HG03439 (cell line): Measurements from ENCODE around the gene KRTAP3-3.
"Not testable (repeated sequence)": the region's sequence is repeated elsewhere in the genome, so short reads cannot be mapped to it uniquely, and the experiment has no call there.

Experiments used
- ATAC-seq: cut with Tn5 transposase; IDR thresholded peaks from one replicate; pipeline ENCODE4 v1.9.1; 2021; ENCODE audit warnings: mild to moderate bottlenecking, moderate library complexity; ENCODE audit not compliant: unreplicated experiment

Gene KRTAP3-3

DNA sequence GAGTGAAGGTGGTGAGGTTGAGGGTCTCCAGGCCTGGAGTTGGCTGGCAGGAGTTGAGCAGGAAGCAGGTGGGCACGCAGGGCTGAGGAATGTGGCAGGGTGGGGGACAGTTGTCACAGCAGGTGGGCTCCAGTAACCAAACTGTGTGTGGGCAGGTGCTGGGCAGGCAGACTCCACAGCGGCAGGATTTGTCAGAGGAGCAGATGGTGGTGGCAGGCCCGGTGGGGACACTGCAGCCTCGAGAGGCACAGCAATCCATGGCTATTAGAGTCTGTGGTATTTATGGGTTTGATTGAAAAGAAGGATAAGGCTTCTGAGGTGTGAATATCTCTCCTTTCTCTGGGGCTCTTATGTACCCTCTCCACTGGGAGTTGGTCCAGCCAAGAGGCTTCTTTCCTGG is at the start of gene KRTAP3-3:
Gene KRTAP3-3, minus strand, starts transcription at position 326 of the 400 bp plus-strand sequence. Its CDS starts 67 bp downstream, at position 259.
- ATAC-seq, result no peak

DNA sequence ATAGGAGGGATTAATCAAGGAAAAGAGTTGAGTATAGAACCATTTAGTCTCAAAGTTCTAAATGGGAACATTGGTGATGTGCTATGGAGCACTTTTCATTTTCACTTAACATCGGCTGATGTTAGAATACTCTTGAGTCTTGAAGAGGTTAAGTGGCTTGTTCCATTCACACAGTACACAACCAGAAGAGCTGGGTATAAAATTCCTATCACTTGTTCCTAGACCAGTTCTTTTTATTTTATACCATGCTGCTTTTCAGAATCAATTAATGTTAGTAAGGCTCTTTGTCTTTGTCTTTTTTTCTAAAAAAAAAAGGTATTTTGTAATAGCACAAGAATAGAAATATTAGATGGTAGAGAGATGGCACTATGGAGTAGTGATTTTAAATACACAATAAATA is 49.0 kb upstream of the KRTAP3-3 start:
- no peak for ATAC-seq

DNA sequence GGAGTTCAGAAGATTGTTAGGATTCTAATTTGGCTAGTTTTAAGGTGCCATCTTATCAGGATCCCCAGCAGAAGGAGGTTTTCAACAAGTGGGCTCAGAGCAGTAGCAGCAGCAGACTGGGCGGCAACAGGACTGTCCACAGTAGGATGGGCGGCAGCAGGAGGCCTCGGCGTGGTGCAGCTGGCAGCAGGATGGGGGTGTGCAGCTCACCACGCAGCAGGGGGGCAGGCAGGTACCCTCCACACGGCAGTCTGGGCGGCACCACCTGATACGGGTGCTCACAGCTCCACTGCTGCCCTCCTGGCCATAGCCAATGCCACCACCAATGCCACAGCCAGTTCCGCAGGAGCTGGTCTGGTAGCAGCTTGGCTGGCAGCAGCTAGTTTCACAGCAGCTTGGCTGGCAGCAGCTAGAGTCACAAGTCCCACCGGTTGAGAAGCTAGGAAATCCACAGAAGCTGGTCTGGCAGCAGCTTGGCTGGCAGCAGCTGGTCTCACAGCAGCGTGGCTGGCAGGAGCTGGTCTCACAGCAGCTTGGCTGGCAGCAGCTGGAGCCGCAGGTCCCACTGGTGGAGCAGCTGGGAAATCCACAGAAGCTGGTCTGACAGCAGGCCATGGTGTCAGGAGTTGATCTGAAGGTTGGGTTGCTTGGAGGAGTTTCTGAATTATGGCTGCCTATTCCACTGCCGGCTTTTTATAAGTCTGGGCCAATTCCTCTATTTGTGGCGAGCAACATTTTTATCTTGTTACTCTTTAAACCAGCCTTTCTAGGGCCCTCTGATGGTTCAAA is 47.0 kb upstream of the KRTAP3-3 start, which contains the start of gene KRTAP1-1:
Gene KRTAP1-1, minus strand, starts transcription at position 668 of the 789 bp plus-strand sequence. Its CDS starts 53 bp downstream, at position 615.
- ATAC-seq, result not testable (repeated sequence)

DNA sequence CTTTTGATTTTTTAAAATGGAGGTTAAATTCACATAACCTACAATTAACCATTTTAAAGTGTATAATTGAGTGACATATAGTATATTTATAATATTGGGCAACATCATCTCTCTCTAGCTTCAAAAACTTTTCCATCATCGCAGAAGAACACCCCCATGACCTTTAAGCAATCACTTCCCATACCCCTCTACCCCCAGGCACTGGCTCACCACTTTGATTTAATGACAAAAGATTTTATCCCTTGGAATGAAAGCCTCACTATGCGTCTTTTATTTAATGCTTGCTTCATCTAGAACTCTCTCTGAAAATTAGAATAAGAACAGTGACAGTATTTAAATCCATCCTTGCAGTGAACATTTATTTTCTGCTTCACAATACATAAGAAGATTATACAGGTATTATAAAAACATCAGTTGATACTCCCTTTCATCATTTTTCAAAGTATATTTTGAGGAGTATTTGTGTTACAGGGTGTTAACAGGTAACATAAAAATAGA is 43.9 kb upstream of the KRTAP3-3 start:
- ATAC-seq, result no peak

DNA sequence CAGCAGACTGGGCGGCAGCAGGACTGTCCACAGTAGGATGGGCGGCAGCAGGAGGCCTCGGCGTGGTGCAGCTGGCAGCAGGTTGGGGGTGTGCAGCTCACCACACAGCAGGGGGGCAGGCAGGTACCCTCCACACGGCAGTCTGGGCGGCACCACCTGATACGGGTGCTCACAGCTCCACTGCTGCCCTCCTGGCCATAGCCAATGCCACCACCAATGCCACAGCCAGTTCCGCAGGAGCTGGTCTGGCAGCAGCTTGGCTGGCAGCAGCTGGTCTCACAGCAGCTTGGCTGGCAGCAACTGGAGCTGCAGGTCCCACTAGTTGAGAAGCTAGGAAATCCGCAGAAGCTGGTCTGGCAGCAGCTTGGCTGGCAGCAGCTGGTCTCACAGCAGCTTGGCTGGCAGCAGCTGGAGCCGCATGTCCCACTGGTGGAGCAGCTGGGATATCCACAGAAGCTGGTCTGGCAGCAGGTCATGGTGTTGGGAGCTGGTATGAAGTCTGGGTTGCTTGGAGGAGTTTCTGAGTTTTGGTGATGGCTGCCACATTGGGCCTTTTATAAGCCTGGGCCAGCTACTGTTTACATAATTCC is 40.5 kb upstream of the KRTAP3-3 start, which contains the start of gene KRTAP1-3:
Gene KRTAP1-3, minus strand, starts transcription at position 529 of the 590 bp plus-strand sequence. Its CDS starts 53 bp downstream, at position 476.
- not testable (repeated sequence) for ATAC-seq

DNA sequence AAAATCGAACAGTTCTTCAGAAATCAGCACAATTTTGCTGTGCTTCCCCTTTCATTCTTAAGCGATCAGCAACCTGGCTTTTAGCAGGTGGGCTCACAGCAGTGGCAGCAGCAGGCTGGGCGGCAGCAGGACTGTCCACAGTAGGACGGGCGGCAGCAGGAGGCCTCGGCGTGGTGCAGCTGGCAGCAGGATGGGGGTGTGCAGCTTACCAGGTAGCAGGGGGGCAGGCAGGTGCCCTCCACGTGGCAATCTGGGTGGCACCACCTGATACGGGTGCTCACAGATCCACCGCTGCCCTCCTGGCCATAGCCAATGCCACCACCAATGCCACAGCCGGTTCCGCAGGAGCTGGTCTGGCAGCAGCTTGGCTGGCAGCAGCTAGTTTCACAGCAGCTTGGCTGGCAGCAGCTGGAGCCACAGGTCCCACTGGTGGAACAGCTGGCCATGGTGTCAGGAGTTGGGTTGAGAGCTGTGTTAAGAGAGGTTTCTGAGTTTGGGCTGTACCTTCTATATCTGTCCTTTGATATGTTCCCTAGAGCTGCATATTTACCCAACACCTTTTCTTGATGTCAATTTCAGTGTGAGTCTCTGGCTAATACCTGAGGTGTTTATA is 35.8 kb upstream of the KRTAP3-3 start, which contains the start of gene KRTAP1-4:
Gene KRTAP1-4, minus strand, starts transcription at position 563 of the 613 bp plus-strand sequence. Its CDS starts 117 bp downstream, at position 446.
- no peak for ATAC-seq

DNA sequence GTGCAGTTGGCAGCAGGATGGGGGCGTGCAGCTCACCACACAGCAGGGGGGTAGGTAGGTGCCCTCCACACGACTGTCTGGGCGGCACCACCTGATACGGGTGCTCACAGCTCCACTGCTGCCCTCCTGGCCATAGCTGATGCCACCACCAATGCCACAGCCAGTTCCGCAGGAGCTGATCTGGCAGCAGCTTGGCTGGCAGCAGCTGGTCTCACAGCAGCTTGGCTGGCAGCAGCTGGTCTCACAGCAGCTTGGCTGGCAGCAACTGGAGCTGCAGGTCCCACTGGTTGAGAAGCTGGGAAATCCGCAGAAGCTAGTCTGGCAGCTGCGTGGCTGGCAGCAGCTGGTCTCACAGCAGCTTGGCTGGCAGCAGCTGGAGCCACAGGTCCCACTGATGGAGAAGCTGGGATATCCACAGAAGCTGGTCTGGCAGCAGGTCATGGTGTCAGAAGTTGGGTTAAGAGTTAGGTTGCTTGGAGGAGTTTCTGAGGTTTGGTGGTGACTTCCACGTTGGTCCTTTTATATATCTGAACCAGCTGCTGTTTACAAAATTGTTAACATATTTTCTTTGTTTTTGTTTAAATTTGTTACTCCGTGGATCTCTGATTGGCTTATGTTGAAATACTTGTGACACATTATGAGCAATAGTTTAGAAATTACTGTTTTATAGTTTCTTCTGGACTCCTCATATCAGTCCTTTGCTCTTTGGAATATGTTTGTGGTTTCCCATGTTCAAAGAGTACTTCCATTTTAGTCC is 32.9 kb upstream of the KRTAP3-3 start, which contains the start of gene KRTAP1-5:
Gene KRTAP1-5, minus strand, starts transcription at position 494 of the 757 bp plus-strand sequence. Its CDS starts 53 bp downstream, at position 441.
- no peak for ATAC-seq

DNA sequence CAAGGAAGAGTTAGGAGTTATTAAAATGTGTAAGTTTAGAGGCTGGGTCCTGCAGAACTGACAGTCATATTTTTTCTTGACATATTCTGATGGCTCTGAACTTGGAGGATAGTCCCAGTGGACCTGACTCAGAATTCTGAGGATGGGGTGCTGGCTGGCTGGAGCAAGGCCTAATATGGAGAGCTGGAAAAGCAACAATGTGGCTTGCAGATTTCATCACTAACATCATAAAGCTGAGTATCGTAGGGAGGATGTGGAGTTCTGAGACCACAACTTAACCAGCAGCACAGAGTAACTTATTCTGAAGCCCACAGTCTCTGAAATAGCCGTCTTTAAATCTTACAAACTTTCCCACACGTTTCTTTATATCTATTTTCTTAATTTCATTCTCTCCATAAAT is 30.7 kb upstream of the KRTAP3-3 start:
- no peak for ATAC-seq

DNA sequence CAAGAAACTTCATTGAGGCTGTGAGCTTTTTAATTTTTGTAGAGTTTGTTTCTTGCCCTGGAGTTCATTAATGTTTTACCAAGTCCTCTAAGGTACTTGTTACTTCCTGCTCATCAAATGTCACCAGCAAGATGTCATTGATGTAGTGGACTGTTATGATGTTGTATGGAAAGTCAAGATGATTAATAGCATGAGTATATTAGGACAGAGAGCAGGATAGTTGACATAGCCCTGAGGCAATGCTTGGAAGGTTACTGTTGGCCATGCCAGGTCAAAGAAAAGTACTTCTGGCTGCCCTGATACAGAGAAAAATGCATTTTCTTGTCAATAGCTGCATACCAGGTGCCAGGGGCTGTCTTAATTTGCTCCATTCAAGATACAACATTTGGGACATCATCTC is 26.4 kb upstream of the KRTAP3-3 start:
- no peak for ATAC-seq

DNA sequence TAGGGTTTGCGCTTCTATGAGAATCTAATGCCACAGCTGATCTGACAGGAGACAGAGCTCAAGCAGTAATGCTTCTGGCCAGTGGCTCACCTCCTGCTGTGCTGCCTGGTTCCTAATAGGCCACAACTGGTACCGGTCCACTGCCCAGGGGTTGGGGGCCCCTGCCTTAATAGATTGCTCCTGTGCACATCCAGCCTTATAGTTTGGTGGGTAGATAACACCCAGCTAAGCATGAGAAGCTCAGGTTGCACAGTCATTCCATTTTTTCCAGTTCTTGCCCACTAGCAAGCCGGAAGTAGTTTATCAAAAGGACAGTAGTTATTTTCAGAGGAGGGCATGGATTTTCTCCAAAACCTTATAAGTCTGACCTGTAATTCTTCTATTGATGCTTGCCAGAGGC is 25.5 kb upstream of the KRTAP3-3 start:
- ATAC-seq, result no peak

DNA sequence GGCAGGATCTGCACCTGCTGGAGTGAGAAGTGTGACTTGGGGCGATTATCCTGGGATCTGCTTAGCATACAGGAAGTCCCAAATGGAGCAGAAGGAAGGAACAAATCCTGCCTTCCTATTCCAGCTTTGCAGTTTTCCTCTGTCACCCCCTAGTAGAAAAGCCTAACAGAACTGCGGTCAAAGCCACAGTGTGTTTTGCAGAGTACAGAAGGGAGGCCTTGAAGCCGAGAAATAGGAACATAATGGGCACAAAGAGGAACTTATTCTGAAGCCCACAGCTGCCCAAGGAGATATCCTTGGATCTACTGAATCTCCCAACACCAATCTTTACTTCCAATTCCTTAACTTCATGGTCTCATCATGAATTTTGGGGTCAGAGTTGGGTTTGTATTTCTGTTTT is 24.6 kb upstream of the KRTAP3-3 start:
- ATAC-seq, result no peak

DNA sequence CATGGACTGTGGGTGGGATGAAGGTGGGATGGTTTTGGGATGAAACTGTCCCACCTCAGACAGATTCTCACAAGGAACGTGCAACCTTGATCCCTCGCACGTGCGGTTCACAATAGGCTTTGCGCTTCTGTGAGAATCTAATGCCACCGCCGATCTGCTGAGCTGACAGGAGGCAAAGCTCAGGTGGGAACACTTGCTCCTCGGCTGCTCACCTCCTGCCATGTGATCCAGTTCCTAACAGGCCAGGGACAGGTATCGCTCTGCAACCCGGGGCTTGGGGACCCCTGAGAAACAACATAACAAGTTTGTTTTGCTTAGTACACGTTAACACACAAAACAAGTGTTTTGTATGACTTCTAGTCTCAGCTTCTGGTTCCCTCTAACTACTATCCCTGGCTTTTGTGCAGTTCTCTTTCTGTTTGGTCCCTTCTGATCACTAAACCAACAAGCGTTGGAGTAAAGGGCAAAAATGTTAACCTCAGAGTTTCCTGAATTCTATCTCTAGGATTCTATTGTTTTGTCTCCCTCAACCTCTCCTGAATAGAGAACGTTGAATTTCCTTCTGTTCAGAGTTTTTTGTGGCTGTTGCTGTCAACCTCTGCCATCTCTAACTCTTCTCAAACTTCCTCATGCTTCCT is 22.7 kb upstream of the KRTAP3-3 start:
- no peak for ATAC-seq

DNA sequence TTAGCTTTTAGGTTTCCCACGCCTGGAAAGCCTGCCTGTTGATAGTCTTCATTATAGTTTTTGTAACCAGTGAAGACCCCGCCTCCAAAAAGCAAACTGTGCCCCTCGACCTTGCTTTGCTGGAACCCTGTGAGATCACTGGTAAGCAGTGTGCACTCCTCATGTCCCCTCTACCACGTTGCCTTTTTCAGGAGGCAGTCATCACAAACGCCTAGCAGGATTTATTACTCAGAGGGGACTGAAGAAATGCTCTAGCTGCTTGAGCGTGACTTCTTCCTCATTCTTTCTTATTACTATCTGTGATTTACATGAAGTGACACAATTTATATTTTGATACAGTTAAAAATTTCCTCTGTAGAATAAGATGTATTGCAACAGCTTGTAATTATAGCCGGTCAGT is 21.5 kb upstream of the KRTAP3-3 start:
- ATAC-seq, result no peak

DNA sequence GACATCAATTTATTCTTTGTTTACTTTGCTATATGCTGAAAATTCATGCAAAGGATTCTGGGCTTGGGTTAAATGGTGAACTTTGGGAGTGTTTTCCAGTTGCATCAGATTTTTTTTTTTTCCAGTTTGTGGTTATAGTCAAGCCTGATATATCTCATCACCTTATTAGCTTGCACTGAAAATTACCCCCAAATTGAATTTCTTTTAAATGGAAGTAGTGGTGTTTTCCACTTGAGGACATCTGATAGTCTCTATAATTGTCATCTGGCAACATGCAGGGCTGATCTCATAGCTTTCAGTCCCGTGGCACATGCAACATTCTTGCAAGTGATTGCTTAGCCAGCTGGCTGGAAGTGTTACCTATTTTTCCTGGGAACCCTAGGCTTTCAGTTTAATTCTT is 19.6 kb upstream of the KRTAP3-3 start:
- ATAC-seq, result no peak

DNA sequence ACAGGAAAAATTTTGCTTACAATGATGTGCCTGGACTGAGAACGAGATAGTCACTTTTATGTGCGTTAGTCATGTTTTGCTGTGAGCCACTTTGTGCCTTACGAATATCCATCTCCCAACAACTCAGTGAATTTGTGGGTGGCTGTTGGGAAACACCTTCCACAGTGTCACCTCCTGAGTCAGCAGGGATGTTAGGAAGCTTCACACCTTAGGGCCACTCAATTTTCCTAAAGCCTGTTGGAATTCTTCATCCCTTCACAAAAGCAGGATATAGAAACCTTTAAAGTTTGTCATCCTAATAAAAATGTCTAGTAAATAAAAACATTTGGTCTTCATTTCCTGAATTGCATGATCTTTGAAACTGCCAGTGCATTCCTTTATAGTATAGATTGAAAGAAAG is 19.2 kb upstream of the KRTAP3-3 start:
- no peak for ATAC-seq

DNA sequence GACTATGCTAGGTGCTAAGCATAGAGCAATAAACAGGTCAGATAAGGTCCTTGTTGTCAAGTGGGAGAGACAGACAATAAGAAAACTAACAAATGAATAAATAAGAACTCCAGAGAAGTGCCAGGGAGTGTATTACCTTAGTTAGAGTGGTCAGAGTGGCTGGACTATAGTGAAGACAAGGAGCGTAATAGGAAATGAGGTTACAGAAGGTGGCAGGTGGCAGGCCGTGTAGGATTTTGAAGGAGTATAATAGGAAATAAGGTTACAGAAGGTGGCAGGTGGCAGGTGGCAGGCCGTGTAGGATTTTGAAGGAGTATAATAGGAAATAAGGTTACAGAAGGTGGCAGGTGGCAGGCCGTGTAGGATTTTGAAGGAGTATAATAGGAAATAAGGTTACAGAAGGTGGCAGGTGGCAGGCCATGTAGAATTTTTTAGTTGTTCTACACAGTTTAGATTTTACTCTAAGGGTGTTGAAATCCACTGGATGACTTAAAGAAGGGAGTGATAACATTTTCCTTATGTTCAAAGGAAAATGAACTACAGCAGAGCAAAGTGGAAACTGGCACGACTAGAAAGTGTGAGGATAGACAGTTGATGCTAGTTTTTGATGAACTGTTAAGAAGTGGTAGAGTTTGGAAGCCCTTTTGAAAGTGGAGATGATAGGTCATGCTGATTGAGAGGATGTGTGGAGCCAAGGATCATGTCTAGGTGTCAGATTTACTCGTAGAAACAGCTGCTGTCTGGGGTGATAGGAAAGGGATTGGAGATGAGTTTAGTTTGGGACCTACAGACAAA is 18.6 kb upstream of the KRTAP3-3 start:
- no peak for ATAC-seq

DNA sequence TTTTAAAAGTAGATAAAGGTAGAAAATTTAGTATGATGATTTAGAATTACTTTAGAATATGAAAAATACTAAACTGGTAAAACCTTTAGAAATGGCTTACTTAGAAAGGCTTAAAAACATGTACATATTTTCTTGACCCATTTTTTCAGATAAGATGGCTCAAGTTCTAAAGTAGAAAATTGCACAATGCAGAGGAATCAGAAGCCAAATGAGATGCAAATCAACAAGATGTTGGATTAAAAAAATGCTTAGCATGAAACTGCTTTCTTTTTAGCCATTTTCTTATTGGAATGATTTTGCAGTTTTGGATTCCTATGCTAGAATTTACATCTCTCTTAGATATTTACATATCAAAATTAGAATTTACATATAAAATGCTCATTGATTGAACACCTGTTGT is 16.5 kb upstream of the KRTAP3-3 start:
- ATAC-seq, result no peak

DNA sequence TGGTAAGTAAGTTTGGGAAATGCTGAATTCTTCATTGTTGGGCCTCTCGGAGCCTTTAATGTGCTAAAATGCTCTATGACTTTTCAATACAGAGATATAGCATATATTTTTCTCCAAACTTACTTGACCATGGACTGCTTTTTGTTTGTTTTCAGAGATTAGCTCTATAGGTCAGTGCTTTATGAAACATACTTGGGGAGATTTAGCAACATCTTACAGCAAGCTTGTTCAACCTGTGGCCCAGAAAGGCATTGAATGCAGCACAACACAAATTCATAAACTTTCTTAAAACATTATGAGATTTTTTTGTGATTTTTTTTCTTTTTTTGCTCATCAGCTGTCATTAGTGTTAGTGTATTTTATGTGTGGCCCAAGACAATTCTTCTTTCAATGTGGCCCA is 16.0 kb upstream of the KRTAP3-3 start:
- ATAC-seq, result no peak

DNA sequence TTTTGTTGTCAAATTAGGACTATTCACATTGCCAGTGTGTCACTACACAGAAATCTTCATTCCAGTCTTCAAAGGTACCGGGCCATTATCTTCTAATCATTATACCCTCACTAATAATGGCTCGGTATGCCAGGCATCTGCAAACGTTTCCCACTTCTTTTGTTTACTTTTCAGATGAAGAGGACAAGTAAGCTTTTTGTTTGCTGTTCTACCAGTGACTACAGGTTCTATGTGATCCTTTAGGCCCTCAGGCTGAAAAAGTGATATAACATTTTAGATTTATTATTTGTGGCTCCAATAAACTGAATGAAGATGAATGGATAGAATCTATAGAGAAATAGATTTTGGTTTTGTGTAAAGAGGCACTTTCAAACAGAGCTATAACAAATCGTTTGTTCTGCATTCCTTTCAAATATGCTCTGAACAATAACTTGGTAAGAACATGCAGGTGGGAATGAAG is 15.4 kb upstream of the KRTAP3-3 start:
- no peak for ATAC-seq
